Ascending aorta (tissue), 2 donors: ENCODE data around the gene DVL1. TPM values are rescaled to one million over a fixed set of nuclear protein-coding genes. Genes with fewer than 3 reads are reported as not detected.
A peak's percentile ranks its signal among the peaks of the same experiment; 100 is the strongest.

Source experiments
- DNase-seq, 2 donors: peaks; one replicate each; pipeline ENCODE4 v3.0.0-alpha.2; 2019; ENCODE audit warnings: low spot score in 2 of 2
- H3K27ac ChIP-seq, 2 donors: fragments of 200-600 bp; sonication (generic); one replicate each; pipeline ENCODE4 v1.5.1; 2016 to 2017; ENCODE audit warnings: mild to moderate bottlenecking in 1 of 2
- H3K27me3 ChIP-seq: fragments of 200-600 bp; sonication (generic); one replicate; pipeline ENCODE4 v1.5.1; 2017
- H3K36me3 ChIP-seq, 2 donors: fragments of 200-600 bp; sonication (generic); one replicate each; pipeline ENCODE4 v1.5.1; 2016
- H3K4me1 ChIP-seq, 2 donors: fragments of 200-600 bp; sonication (generic); one replicate each; pipeline ENCODE4 v1.5.1; 2016 to 2017; ENCODE audit warnings: mild to moderate bottlenecking in 1 of 2
- H3K4me3 ChIP-seq, 2 donors: fragments of 200-600 bp; sonication (generic); one replicate each; pipeline ENCODE4 v1.5.1; 2016 to 2017; ENCODE audit warnings: mild to moderate bottlenecking in 1 of 2
- H3K9me3 ChIP-seq, 2 donors: fragments of 200-600 bp; sonication (generic); one replicate each; pipeline ENCODE4 v1.5.1; 2016
- CTCF ChIP-seq, 3 experiments: fragments of 200-600 bp in 2 of 3; fragments of 450-650 bp in 1 of 3; sonication (generic) in 2 of 3; IDR thresholded peaks; one replicate each; pipeline ENCODE4 v1.5.1; 2016 to 2019; ENCODE audit warnings: antibody characterized with exemption in 3 of 3, mild to moderate bottlenecking in 1 of 3, moderate library complexity in 1 of 3
- intact Hi-C: fragments of 100-400 bp; cut with DNase I; formaldehyde crosslinking; loops from one replicate; pipeline ENCODE4 v1.15.1; 2023
- total RNA-seq: library from RNA; depleted of rRNA; stranded (reverse); fragments of >200 nt; gene quantifications from one replicate; pipeline ENCODE4 v1.1.0, GENCODE V29; 2016

DVL1 gene
- total RNA-seq, 1 donor from 2014 or later: 66.7 TPM

GRCh38 chr1:1321477-1321876 lies 27.7 kb downstream of the DVL1 start:
- Histone ChIP-seq H3K27me3 (no peaks in the 10 kb centered on the region), H3K27ac (peak overlapping the region in 1 of 2 donors; percentile 30)
- no peak for TF ChIP-seq CTCF (IDR thresholded peaks at IDR 0.05)

GRCh38 chr1:1320666-1321448 lies 28.4 kb downstream of the DVL1 start:
- Histone ChIP-seq H3K9me3 (no peaks in the 10 kb centered on the region), H3K4me1 (peaks cover 12 to 44% of the 10 kb centered on the region in 2 donors), H3K4me3 (no peak overlapping the region), H3K27me3 (no peaks in the 10 kb centered on the region), H3K27ac (peak overlapping the region; percentile 3 to 30), H3K36me3 (peaks cover 21 to 31% of the 10 kb centered on the region in 2 donors)
- no peak for DNase-seq
- intact Hi-C loops: no loop called here
- TF ChIP-seq CTCF (IDR thresholded peaks at IDR 0.05): no peak

More at GRCh38 chr1:1321477-1321876, 27.7 kb downstream of the DVL1 start:
- no peak for DNase-seq
- Histone ChIP-seq H3K4me3 (no peak overlapping the region), H3K36me3 (peaks cover 21 to 26% of the 10 kb centered on the region in 2 donors), H3K4me1 (peaks cover 12 to 45% of the 10 kb centered on the region in 2 donors), H3K9me3 (no peaks in the 10 kb centered on the region)
- intact Hi-C loops: no loop called here

- H3K36me3 ChIP-seq: peaks cover 28 to 38% of the 10 kb centered on the region in 2 donors
- no peaks in the 10 kb centered on the region for H3K27me3 ChIP-seq
- peaks cover 3 to 34% of the 10 kb centered on the region in 2 donors for H3K4me1 ChIP-seq
- no peaks in the 10 kb centered on the region for H3K9me3 ChIP-seq
- H3K27ac ChIP-seq: peak overlapping the region in 1 of 2 donors; percentile 36
- no peak for TF ChIP-seq CTCF (IDR thresholded peaks at IDR 0.05)
- intact Hi-C loops: no loop called here
- no peak for DNase-seq
- no peak overlapping the region for H3K4me3 ChIP-seq
These were observed 29.6 kb downstream of the DVL1 start for GRCh38 chr1:1319646-1319941.

GRCh38 chr1:1318777-1319645 lies 30.2 kb downstream of the DVL1 start:
- no peaks in the 10 kb centered on the region for H3K9me3 ChIP-seq
- no peaks in the 10 kb centered on the region for H3K27me3 ChIP-seq
- no peak for DNase-seq
- intact Hi-C loops: no loop called here
- TF ChIP-seq CTCF (IDR thresholded peaks at IDR 0.05): no peak
- no peak overlapping the region for H3K4me3 ChIP-seq
- H3K4me1 ChIP-seq: peaks cover 3 to 34% of the 10 kb centered on the region in 2 donors
- H3K27ac ChIP-seq: peak overlapping the region; percentile 36 to 64
- H3K36me3 ChIP-seq: peaks cover 34 to 44% of the 10 kb centered on the region in 2 donors

GRCh38 chr1:1318131-1318652 lies 31.0 kb downstream of the DVL1 start:
- DNase-seq: peak; percentile 65 to 93
- intact Hi-C loops: no loop called here
- Histone ChIP-seq H3K36me3 (peaks cover 42 to 52% of the 10 kb centered on the region in 2 donors), H3K27me3 (no peaks in the 10 kb centered on the region), H3K4me1 (peaks cover 3 to 29% of the 10 kb centered on the region in 2 donors), H3K4me3 (no peak overlapping the region), H3K9me3 (no peaks in the 10 kb centered on the region), H3K27ac (peak overlapping the region; percentile 70 to 74)
- TF ChIP-seq CTCF (IDR thresholded peaks at IDR 0.05): no peak
